ENCODE data around the gene AP1B1.

The AP1B1 gene

GRCh38 chr22:29332886-29333496 lies 55.4 kb downstream of the AP1B1 start:
- ChIA-PET POLR2A (no interaction called here), CTCF (interaction anchor here (0.6 to 1.7 kb wide), 2 partner anchors 20 to 713 kb away, joined by 3 to 4 read pairs; no protein-coding TSS in a partner anchor)
- no peak for DNase-seq (ENCODE audit: low read depth, low spot score)
- H3K4me3 ChIP-seq (ENCODE audit: low read depth, low read length): no peak overlapping the region
- no peak for TF ChIP-seq CTCF (IDR thresholded peaks at IDR 0.05; ENCODE audit: insufficient read depth, low read length, missing control alignments)

DNA sequence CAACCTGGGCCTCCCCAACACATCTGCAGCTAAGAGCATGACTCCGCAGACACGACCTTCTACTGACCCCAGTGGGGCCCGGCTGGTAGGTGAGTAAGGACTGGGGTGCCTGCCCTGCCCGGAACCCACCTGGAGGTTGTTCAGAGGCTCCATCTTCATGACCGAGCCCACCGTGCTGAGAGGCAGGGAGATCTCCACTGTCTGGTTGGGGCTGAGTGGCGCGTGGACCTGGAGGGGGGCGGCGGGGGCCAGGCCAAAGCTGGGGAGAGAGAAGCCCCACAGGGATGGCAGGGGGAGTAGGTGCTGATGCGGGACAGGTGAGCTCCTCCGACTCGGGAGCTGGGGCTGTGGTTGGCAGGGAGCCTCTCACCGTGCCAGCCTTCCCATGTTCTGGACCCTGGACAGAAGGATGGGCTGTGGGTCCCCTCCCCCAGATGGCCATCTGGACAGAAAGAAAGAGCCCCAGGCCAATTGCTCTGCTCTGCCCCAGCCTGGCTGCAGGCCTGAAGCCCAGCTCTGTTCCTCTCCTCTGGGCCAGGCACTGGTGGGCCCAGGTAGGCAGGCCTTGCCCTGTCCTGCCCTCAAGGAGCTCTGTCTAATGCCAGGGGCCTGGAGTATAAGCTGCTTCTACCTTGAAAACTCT lies 56.6 kb downstream of the AP1B1 start:
- H3K4me3 ChIP-seq (ENCODE audit: low read depth, low read length): no peak overlapping the region
- POLR2A ChIA-PET: no interaction called here
- DNase-seq (ENCODE audit: low read depth, low spot score): no peak
- TF ChIP-seq CTCF (IDR thresholded peaks at IDR 0.05; ENCODE audit: insufficient read depth, low read length, missing control alignments): no peak
- CTCF ChIA-PET: interaction anchor here (1.7 kb wide), 1 partner anchor 19 kb away, joined by 4 read pairs; no protein-coding TSS in a partner anchor

GRCh38 chr22:29331213-29331612 lies 57.2 kb downstream of the AP1B1 start:
- ChIA-PET CTCF (no interaction called here), POLR2A (no interaction called here)
- no peak for TF ChIP-seq CTCF (IDR thresholded peaks at IDR 0.05; ENCODE audit: insufficient read depth, low read length, missing control alignments)
- no peak for DNase-seq (ENCODE audit: low read depth, low spot score)
- no peak overlapping the region for H3K4me3 ChIP-seq (ENCODE audit: low read depth, low read length)

DNA sequence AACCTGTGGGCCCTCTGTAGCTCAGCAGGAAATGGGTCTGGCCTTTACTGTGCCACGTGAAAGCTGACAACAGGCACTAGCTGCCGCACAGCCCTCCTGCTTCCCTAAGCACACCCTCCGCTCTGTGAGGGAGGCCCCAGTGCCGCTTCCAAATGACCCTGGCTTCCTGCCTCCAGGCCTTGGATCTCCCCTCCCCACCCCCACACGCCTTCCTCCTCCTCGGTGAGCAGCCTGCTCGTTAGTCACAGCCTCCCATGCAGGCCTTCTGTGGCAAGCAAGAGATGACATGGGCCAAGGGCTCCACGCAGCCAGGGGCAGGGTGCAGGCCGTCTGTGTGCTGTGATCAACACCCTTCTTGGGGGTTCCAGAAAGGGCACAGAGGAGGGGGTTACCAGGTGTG lies 57.6 kb downstream of the AP1B1 start:
- POLR2A ChIA-PET: no interaction called here
- DNase-seq (ENCODE audit: low read depth, low spot score): no peak
- TF ChIP-seq CTCF (IDR thresholded peaks at IDR 0.05; ENCODE audit: insufficient read depth, low read length, missing control alignments): no peak
- no peak overlapping the region for H3K4me3 ChIP-seq (ENCODE audit: low read depth, low read length)
- CTCF ChIA-PET: no interaction called here

DNA sequence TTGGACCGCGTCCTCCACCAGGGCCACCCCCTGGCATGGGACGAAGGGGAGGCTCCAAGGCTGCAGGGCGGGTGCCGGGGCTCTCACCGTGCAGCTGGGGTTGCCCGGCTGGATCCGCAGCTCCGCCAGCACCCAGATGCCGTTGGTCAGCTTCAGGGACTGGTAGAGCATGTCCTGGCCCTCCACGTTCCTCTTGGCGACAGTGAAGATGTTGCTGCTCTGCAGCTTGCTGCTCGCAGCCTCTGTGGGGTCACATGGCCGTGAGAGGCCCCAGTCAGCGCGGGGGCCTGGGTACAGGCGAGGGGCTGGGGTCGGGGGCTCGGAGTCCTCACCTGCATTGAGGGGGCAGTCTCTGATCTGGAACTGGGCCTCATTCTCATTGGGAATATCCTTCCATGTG lies 58.1 kb downstream of the AP1B1 start:
- POLR2A ChIA-PET: no interaction called here

More for the DNA sequence above, 58.1 kb downstream of the AP1B1 start:
- CTCF ChIA-PET: no interaction called here
- no peak for DNase-seq (ENCODE audit: low read depth, low spot score)
- no peak for TF ChIP-seq CTCF (IDR thresholded peaks at IDR 0.05; ENCODE audit: insufficient read depth, low read length, missing control alignments)
- H3K4me3 ChIP-seq (ENCODE audit: low read depth, low read length): no peak overlapping the region

Measured in AG04449 (cell line).